Activated naive CD8-positive, alpha-beta T cell treated with anti-CD3 and anti-CD28 coated beads, Interleukin-2, amount 50 U/mL, for 24 hours (primary cell): ENCODE measurements around the gene TOB1.
A peak's percentile ranks its signal among the peaks of the same experiment; 100 is the strongest.

Experiments
- ATAC-seq: fragments of 150-1000 bp; cut with Tn5 transposase; one replicate; pipeline ENCODE4 v1.10.0; 2021
- DNase-seq: peaks from one replicate; pipeline ENCODE4 v3.0.0; 2021
- H3K27ac Mint-ChIP-seq: one replicate; pipeline ENCODE4 v1.8.0; 2021; ENCODE audit warnings: mild to moderate bottlenecking, mixed read lengths
- H3K27me3 Mint-ChIP-seq: one replicate; pipeline ENCODE4 v1.8.0; 2021; ENCODE audit warnings: mixed read lengths
- H3K36me3 Mint-ChIP-seq: one replicate; pipeline ENCODE4 v1.8.0; 2021; ENCODE audit warnings: low read depth, mixed read lengths
- H3K4me1 Mint-ChIP-seq: one replicate; pipeline ENCODE4 v1.8.0; 2021; ENCODE audit warnings: mixed read lengths
- H3K4me3 Mint-ChIP-seq: one replicate; pipeline ENCODE4 v1.8.0; 2021; ENCODE audit warnings: mild to moderate bottlenecking, moderate library complexity, mixed read lengths
- H3K9me3 Mint-ChIP-seq: one replicate; pipeline ENCODE4 v1.8.0; 2021; ENCODE audit warnings: mixed read lengths

Gene TOB1, protein sequence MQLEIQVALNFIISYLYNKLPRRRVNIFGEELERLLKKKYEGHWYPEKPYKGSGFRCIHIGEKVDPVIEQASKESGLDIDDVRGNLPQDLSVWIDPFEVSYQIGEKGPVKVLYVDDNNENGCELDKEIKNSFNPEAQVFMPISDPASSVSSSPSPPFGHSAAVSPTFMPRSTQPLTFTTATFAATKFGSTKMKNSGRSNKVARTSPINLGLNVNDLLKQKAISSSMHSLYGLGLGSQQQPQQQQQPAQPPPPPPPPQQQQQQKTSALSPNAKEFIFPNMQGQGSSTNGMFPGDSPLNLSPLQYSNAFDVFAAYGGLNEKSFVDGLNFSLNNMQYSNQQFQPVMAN

DNA sequence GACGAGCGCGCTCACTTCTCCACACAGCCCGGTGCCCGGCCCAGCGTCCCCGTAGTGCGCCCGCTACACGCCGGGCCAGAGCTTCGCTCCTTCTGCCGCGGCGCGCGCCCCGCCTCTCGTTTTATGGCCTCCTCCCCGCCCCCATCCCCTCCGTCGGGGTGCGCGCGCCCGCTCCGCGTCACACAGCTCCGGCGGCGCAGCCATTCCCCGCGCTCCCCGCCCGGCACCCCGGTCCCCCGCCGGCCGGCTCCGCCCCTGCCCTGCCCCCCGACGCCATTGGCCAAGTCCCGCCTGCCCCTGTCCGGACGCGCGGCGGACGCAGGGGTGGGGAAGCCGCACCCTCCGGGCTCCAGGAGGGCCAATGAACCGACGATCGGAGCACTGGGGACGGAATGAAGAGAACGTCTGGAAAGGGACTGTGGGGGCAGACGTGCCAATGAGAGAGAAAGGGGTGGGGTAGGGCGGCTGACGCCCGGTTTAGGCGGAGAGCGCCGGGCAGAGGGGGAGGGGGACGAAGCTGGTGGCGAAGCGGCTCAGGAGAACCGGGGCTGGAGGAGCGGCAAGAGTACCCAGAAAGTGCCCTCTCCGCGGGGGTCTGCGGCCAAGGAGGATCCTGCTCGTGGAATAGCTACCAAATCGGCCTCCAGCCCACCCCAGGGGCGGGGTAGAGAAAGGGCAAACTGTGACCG lies at the start of gene TOB1:
Gene TOB1 (minus strand): TSS at position 94 of the 689 bp plus-strand sequence. CDS start 2,337 bp downstream, outside the sequence.
- Mint-ChIP-seq H3K4me3 (peak within 1 kb of the TSS; percentile 100), H3K27ac (peak within 1 kb of the TSS; percentile 99), H3K9me3 (no peaks in the 10 kb centered on the region), H3K27me3 (peaks cover 2% of the 10 kb centered on the region), H3K4me1 (peaks cover 61% of the 10 kb centered on the region), H3K36me3 (peaks cover 20% of the 10 kb centered on the region)
- DNase-seq (peak; percentile 98), ATAC-seq (peak; percentile 79)

DNA sequence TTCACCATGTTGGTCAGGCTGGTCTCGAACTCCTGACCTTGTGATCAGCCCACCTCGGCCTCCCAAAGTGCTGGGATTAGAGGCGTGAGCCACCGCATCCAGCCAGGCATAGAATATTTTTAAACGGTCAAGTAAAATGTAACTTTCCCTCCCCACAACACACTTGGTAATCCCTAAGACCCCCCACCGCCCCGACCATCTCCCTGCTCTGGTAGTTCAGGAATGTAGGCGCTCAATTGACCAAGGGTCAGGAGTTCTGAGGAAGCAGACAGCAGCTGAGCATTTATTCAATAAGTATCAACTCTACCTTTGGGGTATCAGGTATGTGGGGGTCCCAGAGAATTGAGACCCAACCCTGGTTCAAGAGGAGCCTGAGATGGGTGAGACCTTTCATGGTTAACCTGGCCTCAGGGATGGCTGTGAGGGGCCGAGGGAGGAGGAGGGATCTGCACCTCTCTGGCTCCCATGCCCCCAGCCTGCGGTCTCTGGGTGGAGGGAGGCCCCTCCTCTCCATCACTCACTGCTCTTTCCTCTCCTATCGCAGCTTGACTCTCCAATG lies 48.4 kb upstream of the TOB1 start:
- Mint-ChIP-seq H3K9me3 (peaks cover 5% of the 10 kb centered on the region), H3K4me1 (peaks cover 79% of the 10 kb centered on the region), H3K36me3 (no peaks in the 10 kb centered on the region), H3K27me3 (no peaks in the 10 kb centered on the region), H3K4me3 (no peak overlapping the region), H3K27ac (peak overlapping the region; percentile 8)
- ATAC-seq (no peak), DNase-seq (no peak)

DNA sequence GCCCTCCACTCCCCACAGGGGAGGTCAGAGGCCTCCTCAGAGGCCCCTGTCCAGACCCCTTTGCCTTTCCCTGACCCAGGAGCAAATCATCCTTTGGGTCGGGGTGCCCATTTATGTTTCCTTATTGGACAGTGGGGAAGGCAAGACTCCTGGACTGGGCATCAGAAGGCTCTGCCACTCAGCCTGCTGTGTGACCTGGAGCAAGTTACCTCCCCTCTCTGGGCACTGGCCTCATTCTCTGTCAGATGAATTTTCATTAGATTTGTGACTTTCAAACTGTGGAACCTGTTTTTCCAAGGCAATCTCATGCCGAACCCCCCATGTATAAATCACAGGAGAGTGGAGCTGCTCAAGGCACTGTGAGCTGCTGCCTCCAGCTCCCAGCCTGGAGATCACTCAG lies 47.0 kb upstream of the TOB1 start:
- Mint-ChIP-seq H3K4me3 (no peak overlapping the region), H3K9me3 (peaks cover 5% of the 10 kb centered on the region), H3K27ac (peak overlapping the region; percentile 46), H3K36me3 (no peaks in the 10 kb centered on the region), H3K4me1 (peaks cover 81% of the 10 kb centered on the region), H3K27me3 (no peaks in the 10 kb centered on the region)
- DNase-seq (no peak), ATAC-seq (no peak)

DNA sequence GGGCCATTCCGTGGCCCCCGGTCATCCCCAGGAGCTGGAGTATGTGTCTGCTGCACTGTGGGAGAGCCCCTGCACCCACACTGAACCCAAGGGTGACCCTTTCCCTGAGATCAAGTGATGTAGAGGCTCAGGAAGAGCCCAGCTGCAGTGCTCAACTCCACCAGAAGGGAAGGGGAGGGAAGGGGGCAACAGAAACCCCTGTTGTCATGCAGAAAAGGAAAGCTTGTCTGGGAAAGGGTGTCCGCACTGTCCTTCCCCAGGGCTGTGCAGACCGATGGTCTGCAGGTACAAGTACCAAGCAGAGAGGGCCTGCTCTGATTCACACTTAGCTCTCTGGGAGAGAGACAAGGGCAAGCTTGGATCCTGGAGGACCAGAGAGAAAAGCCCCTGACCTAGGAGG lies 45.7 kb upstream of the TOB1 start:
- Mint-ChIP-seq H3K4me1 (peaks cover 79% of the 10 kb centered on the region), H3K36me3 (no peaks in the 10 kb centered on the region), H3K9me3 (peaks cover 5% of the 10 kb centered on the region), H3K27ac (no peak overlapping the region), H3K27me3 (no peaks in the 10 kb centered on the region), H3K4me3 (no peak overlapping the region)
- DNase-seq (no peak), ATAC-seq (no peak)

DNA sequence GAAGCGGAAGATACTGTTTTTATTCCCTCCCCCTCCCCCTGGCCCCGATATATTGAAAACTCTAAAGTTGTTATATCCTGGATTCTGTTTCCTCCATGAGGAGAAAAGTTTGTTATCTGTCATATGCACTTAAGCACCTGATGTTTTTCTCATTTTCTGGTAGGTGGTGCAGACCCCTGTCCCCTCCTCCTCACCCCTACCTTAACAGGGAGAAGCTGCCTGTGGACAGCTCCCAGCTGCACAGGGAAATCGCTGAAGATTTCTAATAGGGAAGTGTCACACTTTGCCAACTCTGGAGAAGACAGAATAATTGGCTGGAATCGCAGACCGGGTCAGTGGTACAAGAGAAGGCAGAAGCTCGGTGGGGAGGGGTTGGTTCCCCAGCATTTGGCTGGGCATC lies 45.3 kb upstream of the TOB1 start:
- Mint-ChIP-seq H3K27me3 (no peaks in the 10 kb centered on the region), H3K27ac (no peak overlapping the region), H3K9me3 (peaks cover 5% of the 10 kb centered on the region), H3K4me3 (no peak overlapping the region), H3K36me3 (no peaks in the 10 kb centered on the region), H3K4me1 (peaks cover 75% of the 10 kb centered on the region)
- DNase-seq (no peak), ATAC-seq (no peak)

DNA sequence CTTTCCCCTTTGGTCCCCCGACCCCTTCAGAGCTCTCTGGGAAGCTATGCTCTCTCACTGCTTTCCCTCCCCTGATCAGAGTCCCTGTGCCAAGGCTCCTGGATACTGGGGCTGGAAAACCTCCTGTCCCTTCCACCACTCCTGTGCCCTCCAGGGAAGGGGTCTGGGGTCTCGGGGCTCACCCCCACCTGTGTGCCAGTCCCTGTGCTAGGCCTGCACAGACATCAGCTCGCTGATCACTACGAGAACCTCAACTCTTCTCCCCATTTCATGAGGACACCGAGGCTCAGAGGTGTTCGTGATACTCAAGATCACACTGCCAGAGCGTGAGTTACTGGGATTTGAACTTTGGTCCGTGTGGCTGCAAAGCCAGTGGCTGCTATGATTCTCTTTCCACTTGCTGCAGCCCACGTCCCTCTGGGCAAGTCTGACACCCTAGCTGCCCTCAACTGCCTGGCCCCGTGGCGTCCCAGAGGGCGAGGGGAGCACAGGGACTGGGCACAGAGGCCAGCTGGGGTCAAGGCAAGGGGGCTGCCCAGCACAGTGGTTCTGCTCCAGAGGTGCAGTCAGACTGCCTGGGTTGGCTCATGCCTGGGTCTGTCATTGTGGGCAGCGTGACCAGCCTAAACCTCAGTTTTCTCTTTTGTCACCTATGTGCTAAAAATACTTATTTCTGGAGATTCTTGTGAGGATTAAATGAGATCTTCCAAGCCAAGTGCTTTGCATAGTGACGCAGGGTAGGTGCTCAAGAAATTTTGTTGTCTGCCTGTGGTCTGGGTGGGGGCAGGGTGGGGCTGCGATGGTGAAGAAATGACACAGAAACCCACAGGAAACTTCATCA lies 43.8 kb upstream of the TOB1 start:
- no peaks in the 10 kb centered on the region for H3K9me3 Mint-ChIP-seq
- no peaks in the 10 kb centered on the region for H3K36me3 Mint-ChIP-seq
- ATAC-seq (peak; percentile 78), DNase-seq (peak; percentile 71)
- H3K4me3 Mint-ChIP-seq = no peak overlapping the region
- H3K27ac Mint-ChIP-seq = peak overlapping the region; percentile 86
- peaks cover 72% of the 10 kb centered on the region for H3K4me1 Mint-ChIP-seq
- H3K27me3 Mint-ChIP-seq = no peaks in the 10 kb centered on the region

DNA sequence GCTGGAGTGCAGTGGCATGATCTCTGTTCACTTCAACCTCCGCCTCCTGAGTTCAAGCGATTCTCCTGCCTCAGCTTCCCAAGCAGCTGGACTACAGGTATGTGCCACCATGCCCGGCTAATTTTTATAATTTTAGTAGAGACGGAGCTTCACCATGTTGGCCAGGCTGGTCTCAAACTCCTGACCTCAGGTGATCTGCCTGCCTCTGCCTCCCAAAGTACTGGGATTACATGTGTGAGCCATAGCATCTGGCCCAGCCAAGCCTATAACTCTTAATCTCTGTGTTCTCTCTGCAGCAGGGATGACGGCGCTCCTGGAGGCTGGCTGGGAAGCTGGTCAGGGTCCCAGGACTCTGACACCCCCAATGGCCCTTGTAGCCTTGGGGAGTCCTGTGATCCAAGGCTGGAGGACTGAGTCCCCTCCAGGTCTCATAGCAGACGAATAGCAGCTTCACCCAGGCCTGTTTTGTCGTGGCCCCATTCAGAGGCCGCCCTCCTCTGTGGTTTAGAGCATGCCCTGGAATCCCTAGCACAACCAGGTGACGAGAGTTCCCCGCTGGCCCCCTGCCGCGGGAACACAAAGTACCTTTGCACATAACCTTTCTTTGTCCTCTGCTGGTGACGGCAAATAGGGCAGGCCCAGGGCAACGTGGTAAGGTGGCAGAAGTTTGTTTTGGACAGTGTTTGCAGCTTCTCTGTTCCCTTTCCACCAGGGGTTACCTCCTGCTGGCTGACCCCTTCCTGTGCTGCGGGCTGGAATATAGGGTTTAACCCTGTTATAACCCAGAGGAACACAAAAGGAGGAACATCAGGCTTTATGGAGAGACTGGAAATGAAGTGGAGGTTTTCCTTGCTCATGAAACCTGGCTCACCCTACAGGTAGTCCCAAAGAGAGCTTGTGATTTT lies 43.0 kb upstream of the TOB1 start:
- H3K4me1 Mint-ChIP-seq = peaks cover 70% of the 10 kb centered on the region
- H3K27me3 Mint-ChIP-seq = no peaks in the 10 kb centered on the region
- no peaks in the 10 kb centered on the region for H3K9me3 Mint-ChIP-seq
- peak; percentile 30 for ATAC-seq
- no peaks in the 10 kb centered on the region for H3K36me3 Mint-ChIP-seq
- peak; percentile 52 for DNase-seq
- H3K4me3 Mint-ChIP-seq = no peak overlapping the region
- H3K27ac Mint-ChIP-seq = peak overlapping the region; percentile 56

DNA sequence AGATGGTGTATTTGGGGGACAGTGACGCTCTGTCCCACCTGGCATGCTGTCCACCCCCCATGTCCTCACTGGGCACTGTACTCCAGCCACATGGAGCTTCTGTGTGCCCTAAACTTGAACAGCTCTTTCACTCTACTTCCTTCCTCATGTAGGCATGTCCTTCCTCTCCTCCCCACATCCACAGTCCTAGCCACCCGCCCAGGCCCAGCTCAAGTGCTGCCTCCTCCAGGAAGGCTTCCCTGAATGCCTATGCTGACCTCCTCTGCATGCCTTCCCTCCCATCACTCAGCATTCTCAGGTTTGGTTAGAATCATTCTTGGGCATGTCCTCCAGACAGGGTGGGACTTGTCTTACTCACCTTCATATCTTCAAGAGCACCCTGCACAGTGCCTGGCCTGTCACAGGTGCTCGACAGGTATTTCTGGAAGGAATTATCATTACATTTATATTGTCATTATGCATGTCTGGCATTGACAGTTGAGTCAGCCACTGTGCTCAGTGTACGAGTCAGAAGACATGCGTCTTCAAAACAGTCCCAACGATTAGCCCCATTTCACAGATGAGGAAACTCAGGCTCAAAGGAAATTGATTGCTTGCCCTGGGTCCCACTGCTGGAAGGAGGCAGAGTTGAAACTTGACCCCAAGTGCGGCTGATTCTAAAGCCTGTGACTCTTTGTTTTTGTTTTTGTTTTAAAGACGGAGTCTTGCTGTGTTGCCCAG lies 42.1 kb upstream of the TOB1 start:
- ATAC-seq = no peak
- Mint-ChIP-seq H3K36me3 (no peaks in the 10 kb centered on the region), H3K27me3 (no peaks in the 10 kb centered on the region), H3K4me3 (no peak overlapping the region), H3K4me1 (peaks cover 70% of the 10 kb centered on the region), H3K27ac (no peak overlapping the region), H3K9me3 (no peaks in the 10 kb centered on the region)
- no peak for DNase-seq

DNA sequence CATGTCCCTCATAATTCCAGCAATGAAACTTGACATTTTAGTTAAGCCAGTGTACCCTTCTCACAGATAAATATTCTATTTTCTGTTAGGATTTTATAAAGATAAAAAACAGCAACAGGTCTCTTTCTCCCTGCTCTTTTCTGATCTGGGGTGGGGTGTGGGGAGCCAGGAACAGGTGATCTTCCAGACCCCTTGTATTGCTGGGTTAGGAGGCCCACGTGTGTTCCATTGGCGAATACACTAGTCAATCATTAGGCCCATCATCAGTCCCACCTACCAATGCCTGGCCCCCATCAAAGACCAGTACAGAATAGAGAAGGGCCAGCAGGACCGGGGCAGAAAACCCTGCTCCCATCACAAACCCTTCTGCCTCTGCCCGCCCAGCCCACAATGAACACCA lies 40.3 kb upstream of the TOB1 start:
- Mint-ChIP-seq H3K27ac (peak overlapping the region; percentile 65), H3K4me1 (peaks cover 76% of the 10 kb centered on the region), H3K9me3 (no peaks in the 10 kb centered on the region), H3K27me3 (no peaks in the 10 kb centered on the region), H3K36me3 (no peaks in the 10 kb centered on the region), H3K4me3 (no peak overlapping the region)
- DNase-seq = no peak
- no peak for ATAC-seq

DNA sequence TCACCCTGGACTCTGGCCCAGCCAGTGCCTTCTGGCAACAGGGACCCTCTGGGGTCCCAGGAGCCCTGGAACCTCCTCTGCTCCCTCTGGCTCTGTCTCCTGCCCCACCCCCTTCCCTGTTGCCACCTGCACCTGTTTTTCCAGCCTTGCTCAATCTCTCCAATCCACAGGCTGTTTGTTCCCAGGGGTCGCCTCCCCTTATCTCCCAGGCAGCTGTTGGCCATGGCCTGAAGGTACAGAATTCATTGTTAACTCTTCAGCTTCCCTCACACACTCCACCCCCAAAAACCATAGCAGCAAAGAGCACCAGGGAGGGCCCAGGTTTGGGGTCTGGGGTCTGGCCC lies 39.3 kb upstream of the TOB1 start:
- Mint-ChIP-seq H3K27ac (peak overlapping the region; percentile 65), H3K36me3 (no peaks in the 10 kb centered on the region), H3K9me3 (no peaks in the 10 kb centered on the region), H3K27me3 (no peaks in the 10 kb centered on the region), H3K4me3 (no peak overlapping the region), H3K4me1 (peaks cover 66% of the 10 kb centered on the region)
- DNase-seq = no peak
- no peak for ATAC-seq

DNA sequence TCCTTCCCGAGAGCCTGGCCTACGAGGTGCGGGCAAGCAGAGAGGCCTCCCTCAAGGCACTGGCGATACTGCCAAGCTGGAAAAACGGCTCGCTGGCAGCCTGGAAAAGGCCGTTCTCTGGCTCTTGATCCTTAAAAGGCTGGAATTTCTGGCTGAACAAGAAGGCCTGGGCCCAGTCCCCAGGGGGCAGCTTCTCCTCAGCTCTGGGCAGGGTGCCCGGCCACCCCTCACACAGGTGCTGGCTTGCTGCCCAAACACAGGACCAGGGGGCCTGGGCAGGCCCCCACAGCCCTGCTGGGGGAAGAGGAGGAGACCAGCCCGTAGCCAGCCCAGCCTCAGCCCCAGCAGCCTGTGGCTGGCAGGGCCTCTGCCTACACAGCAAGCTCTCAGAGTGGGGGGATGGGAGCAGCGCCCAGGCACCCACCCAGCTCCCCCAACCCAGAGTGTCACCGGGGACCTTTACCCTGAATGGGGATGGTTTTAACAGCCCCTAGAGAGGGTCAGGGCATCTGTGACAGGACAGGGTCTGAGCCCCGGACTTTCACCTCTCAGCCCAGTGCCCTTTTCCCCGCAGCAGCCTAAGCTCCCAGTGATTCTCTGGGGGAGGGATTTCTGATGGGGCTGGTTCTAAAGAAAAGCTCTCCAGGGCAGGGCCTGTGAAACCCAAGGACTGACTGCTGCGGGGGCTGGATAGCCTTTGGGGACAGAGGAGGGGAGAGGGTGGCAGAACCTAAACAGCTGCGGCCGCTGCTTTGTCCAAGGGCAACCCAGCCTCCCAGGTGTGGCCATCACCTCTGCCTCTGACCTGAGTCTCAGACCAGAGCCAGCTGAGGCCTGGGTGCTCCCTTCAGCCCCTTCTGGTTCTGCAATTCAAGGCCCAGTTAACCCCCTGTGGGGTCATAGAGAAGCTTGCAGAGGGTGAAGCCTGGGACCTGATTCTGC lies 38.6 kb upstream of the TOB1 start:
- Mint-ChIP-seq H3K27ac (peak overlapping the region; percentile 90), H3K4me3 (no peak overlapping the region), H3K4me1 (peaks cover 64% of the 10 kb centered on the region), H3K36me3 (no peaks in the 10 kb centered on the region), H3K9me3 (no peaks in the 10 kb centered on the region), H3K27me3 (no peaks in the 10 kb centered on the region)
- ATAC-seq = no peak
- DNase-seq = peak; percentile 10

DNA sequence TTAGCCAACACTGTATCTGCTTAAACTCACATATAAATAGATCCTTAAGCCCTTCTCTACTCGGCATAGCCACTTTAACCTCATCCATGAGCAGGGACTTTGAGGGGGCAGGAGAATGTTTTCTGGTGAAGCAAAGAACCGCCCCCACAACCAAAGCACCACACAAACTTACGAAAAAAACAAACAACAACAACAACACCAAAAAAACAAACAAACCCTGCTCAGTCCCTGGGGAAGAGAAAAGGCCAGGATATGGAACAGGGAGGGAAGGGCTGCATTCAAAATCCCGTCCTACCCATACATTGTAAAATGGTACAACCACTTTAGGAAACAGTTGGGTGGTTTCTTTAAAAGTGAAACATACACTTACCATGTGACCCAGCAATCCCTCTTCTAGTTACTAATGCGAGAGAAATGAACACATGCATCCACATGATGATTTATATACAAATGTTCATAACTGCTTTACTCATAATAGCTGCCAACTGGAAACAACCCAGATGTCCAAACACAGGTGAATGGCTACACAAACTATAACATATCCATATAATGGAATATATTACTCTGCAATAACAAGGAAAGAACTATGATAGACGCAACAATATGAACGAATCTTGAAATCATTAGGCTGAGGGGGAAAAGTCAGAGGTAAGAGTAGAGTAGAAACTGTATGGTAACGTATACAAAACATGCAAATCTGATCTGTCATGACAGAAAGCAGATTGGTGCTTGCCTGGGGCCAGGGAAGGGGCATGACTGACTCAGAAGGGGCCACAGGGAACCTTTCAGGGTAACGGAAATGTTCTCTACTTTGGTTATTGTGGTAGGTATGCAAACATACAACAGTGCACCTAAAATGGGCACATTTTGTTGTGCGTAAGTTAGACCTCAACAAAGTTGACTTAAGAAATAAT lies 37.7 kb upstream of the TOB1 start:
- Mint-ChIP-seq H3K27me3 (no peaks in the 10 kb centered on the region), H3K9me3 (no peaks in the 10 kb centered on the region), H3K36me3 (no peaks in the 10 kb centered on the region), H3K27ac (peak overlapping the region; percentile 90), H3K4me1 (peaks cover 54% of the 10 kb centered on the region), H3K4me3 (peak overlapping the region; percentile 64)
- ATAC-seq = peak; percentile 86
- DNase-seq = peak; percentile 52
